HTERT RPE-1 (cell line): ENCODE results near the gene FMNL1.

Experiments used
- in situ Hi-C: fragments of 300-500 bp; cut with MboI; formaldehyde crosslinking; loops from 4 replicates; pipeline ENCODE4 v1.14.3; 2020; ENCODE audit warnings: low sequenced_read_pairs

The FMNL1 gene

DNA sequence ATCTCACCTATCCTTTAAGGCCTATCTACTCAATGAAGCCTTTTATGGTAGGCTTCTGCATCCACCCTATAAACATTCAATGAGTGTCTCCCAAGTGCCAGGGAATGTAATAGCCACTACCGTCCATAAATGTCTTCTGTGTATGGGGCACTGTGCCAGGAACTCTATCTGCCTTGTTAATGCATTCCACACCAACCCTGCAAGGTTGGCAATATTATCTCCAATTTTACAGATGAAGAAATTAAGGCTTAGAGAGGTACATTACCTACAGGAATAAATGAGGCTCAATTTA lies 75.1 kb downstream of the FMNL1 start:
- in situ Hi-C loops, result no loop called here
